Dedifferentiated amniotic fluid mesenchymal stem cell (primary cell): ENCODE measurements around the gene RNGTT.

Experiments used
- DNase-seq: peaks from one replicate; pipeline ENCODE4 v3.0.0-alpha.2; 2016; ENCODE audit errors: extremely low spot score

Gene RNGTT

DNA sequence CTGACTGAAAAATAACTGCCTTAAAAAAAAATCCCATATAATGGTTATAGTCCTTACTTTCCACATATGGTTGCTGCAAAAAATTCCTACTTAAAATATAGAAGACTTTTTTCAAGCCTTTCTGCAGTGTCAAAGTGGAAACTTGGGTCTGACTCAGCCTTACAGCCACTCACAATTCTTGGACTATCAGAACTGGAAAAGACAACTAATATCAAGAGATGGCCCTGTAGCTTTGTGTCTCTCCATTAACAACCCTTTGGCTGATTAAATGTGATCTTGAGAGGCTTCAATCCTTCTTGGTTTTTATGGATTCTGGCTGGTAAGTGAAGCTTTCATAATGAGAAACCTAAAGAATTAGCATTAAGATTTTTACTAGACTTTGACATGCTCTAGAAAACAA lies 307.8 kb downstream of the RNGTT start:
- DNase-seq = no peak

DNA sequence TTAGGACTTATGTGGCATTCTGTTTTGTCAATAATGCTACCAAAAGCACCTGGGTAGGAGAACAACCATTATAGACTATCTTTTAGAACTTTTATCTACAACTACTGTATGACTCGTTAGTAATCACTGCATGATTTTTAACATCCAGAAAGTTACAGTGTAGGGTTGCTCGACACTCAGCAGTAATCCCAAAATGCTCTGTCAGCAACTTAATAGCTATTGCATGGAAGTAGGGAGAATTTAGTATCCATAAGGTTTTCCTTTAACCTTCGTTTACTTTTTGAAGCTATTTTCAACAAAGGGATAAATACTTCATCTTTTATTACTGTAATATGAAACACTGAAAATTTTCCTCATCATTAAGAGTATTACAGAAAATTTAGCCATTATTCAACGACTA lies 309.5 kb downstream of the RNGTT start:
- no peak for DNase-seq

DNA sequence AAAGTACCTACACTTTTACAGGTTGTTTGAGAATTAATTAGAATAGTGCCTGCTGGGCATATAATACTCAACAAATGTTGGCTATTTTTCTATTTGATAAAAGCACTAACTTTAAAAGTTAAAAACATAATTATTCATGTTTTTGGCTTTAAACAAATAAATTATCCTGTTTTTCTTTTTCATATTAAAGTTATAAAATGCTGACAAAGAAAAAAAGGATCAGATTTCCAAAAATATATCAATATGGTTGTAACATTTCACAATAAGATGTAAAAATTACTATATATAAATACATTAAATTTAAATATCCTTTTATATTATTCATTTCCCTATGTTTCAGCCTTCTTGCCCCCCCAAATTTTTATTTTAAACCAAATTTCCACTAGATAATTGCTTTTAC lies 312.0 kb downstream of the RNGTT start:
- no peak for DNase-seq

DNA sequence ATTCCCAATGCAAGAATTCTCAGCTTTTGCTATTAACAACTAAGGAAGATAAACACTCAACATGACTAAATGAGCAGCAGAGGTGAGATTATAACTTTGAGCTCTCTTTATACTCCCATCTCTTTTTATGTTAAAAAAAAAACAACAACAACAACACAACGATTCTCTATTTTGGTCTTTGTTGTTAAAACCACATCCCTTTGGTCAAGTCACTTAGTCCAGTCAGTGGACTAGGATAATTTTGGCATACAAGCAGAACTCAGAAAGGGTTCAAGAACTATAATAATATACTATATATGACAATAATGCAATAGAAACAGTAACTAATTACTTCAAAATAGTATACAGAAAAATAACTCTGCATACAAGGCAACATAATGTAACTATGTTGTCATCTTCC lies 312.4 kb downstream of the RNGTT start:
- no peak for DNase-seq

DNA sequence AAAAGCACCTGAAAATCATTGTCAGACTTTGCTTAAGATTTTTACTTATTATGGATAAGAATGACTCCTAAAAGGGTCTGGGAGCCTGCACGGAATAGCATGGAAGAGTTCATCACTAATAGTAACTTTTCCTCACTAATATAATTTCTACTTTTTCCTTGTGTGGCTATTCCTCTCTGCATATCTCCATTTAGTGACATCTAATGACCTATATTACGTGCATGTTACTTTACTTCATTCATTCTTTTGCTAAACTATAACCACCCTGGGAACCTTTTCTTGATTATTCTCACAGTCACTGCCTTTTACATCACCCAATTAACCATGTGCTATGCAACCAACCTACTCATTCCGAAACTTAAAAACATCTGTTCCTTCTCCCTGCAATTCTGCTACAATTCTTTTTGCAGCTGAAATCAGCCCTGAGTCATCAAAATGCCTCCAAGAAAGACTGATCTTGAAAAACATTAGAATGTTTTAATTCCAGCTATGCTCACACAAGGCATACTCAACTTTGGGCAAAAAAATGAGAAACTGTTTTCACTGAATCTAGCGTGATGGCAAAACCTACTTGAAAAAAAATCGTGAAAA lies 313.3 kb downstream of the RNGTT start:
- peak; percentile 85 for DNase-seq

DNA sequence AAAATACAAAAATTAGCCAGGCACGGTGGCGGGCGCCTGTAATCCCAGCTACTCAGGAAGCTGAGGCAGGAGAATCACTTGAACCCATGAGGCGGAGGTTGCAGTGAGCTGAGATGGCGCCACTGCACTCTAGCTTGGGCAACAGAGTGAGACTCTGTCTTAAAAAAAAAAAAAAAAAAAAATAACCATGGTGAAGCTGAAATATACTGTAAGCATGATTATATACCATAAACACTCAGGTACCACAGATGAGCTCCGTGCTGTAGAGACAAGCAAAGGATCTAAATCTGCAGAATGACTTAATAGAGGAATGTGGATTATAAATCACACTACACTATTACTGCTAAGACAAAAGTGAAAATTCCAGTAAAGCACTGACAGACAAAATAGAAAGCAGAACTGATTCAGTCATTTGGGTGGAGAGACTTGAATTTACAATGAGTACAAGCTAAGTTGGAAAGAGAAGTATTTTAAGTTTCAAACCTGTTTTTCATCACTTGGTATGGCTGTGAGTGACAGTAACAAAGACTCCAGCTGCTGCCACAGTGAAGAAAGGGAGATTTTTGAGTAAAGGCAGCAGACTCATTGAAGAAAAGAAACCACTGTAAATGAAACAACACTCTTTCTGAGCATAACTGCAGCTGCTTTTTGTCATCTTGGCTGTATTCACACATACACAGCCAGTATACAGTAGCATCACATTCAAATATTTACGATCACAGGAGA lies 322.1 kb downstream of the RNGTT start:
- peak; percentile 44 for DNase-seq

DNA sequence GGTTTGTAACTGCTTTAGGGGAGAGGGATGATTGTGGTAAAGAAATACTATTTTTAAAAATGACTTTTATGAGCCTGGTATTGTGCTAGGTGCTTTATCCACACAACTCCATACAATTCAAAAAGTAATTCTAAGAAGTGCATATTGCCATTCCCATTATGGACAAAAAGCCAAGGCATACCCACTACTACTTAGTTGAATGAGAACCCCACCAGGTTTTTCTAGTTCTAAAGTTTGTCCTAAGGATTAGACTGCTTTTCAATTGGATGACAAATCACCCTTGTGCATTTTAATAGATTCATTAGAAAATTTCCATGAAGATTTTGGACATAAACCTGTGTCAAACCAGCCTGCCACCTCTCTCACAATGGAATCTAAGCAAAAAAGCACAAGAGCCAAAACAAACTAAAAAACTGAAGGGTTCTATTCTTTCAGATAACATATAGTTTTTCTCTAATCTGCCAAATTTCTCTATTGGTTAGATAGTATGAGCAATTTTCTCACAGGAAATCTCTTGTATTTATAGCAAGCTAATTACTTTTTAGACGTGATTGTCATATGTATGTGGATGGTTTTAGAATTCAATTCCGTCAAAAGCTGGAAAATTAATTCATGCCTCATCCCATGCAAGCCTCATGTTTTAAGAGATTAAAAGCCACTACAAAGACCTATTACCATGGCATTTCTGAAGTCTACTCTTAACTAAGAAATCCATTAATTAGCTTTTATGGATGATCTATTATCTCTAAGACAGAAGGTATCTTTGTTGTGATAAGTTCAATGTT lies 325.5 kb downstream of the RNGTT start:
- no peak for DNase-seq

DNA sequence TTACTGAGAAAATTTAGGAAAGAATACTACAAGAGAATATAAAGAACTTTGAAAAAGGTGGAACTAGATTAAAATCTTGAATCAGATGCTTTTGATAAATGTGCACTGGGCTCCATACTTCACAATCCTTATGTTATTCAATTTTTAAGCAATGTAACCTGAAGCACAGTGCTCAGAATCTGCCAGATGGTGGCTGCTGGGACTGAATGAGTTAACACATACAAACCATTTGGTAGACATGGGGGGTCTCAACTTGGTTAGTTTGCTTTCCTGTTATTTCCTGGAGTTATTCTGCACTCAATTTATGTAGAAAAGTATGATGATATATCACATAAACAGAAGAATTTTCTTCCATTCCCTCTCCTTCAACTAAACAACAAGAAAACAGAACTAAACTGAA lies 326.5 kb downstream of the RNGTT start:
- no peak for DNase-seq

DNA sequence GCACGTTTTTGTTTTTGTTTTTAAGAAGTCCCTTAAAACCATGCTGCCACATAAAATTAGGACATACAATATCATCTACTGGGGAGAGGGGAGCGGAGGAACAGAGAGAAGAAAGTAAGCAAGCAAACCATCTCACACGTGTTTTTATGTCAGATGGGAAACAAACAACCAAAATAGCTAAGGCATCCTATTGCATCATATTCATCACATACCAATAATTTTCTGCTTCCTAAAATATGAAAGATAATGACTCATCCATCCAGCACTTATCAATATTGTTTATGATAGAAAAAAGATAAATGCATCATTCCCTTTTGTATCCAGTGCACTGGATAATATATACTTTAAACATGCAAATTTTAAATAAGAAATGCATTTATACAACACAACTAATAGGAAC lies 329.6 kb downstream of the RNGTT start:
- DNase-seq = no peak

DNA sequence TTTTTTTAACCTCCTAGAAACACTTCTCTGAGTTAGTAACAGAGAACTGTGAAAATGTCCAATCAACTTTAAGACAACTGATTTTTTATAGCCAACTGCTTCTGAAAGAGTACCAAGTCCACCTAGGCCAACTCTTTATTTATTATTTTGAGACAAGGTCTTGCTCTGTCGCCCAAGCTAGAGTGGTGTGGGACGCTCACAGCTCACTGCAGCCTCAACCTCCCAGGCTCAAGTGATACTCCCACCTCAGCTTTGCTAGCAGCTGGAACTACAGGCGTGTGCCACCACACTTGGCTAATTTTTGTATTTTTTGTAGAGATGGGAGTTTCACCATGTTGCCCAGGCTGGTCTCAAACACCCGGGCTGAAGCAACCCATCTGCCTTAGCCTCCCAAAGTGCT lies 331.6 kb downstream of the RNGTT start:
- DNase-seq = no peak

DNA sequence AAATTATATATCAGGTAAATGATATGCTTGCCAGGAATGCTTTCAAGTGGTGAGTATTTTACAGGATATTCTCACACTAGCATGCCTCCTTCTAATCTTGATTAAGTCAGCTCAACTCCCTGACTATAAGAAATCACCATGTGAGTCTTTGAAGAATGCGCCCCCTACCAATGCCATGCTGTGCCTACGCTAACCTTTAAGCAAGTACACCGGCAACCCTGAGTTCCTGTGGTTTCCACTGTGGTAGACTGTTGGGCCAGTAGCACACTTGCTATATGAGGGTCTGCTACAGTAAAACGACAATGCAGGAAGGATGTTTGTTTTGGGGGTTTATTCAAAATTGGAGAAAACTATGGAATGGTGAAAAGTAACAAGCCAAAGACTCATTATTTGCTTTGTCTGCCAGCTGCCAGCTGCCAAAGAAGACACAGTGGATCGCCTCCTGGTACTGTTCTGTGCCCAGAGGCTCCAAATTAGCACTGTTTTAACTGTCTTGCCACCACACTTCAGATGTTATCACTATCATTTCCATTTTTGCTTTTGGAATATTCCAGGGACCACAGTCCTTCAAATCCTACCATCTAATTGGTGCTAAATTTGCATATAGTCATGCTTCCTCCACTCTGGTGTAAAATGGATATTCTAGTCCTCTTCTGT lies 333.5 kb downstream of the RNGTT start:
- DNase-seq = no peak

DNA sequence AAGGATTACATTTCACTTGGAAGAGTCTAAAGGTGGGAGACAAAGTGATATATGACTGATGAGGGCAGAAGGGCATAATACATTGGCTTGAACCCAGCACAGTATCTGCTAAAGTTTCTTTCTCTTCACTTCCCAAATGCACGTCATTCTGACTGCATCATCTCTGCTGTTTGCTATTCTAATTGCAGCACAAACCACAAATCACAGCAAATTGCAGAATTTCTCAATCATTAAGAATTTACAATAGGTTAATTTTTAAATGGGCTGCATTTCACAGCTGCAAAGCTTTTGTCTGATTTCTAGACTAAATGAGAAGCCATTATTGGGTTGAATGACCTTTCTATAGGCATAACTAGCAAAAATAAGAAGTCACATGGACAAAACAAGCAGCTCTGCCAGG lies 337.0 kb downstream of the RNGTT start:
- DNase-seq = no peak

DNA sequence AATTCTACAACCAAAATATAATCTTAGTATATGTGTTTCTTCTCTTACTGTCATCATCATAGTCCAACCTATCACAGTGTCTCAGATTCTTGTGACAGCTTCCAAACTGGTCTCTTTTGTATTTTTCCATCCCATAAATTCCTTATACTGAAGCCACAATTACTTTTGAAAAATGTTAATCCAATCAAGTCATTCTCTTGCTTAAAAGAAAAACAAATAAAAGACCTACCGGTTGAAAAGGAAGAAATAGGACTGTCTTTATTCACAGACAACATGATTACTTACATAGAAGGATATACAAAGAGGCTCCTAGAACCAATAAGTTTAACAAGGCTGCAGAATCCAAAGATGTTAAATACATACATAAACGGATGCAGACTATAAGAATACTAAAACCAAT lies 339.9 kb downstream of the RNGTT start:
- no peak for DNase-seq

DNA sequence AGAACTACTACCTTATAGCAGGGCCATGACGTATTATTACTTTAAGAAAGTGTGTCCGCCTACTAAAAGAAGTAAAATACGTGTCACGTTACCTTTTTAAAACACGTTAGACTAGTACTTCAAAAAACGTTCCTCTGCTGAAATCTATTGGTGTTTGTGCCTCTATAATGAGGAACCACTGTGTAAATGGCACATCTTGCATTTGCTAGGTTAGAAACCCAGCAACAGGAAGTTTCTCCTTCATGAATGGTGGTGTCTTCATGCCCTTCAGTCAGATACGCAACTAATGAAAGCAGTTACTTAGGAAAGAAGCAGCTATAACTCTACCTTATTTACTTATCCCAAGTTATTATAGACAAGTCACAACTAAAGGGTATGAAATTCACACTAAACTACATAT lies 343.5 kb downstream of the RNGTT start:
- no peak for DNase-seq

DNA sequence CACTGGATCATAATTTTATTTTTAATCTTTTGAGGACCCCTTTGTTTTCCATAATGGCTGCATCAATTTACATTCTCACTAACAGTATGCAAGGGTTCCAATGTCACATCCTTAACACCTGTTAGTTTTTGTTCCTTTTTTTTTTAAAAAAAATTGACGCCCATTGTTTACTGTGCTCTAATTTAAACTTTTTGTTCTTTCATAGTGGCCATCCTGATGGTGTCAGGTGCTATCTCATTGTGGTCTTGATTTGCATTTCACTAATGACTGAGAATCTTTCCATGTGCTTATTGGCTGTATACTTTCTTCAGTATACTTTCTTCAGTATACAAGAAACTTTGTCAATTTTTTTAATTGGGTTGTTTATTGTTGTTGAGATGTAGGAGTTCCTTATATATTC lies 347.0 kb downstream of the RNGTT start:
- DNase-seq = no peak

DNA sequence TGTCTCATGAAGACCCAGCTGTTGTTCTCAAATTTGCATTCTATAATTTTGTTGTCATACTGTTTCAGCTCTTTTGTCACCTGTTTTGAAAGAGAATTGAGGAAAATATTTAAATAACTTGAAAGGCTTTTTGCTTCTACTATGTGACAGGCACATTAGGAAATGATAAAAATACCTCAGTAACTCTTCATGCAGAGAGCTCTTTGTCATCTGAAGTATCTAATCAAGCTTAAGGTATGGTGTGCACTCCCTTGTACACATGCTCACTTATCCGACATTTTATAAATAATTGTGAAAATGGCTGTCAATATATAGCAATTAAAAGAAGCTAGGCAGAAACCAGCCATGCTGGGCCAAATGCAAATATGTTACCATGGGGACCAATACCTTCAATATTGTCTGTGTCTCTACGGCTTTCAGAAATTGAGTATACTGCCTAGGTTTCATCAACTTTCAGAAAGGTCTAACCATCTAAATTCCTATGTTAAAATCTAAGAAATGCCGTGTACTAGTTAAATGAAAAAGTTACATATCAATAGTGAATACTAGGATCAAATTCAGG lies 349.0 kb downstream of the RNGTT start:
- no peak for DNase-seq

DNA sequence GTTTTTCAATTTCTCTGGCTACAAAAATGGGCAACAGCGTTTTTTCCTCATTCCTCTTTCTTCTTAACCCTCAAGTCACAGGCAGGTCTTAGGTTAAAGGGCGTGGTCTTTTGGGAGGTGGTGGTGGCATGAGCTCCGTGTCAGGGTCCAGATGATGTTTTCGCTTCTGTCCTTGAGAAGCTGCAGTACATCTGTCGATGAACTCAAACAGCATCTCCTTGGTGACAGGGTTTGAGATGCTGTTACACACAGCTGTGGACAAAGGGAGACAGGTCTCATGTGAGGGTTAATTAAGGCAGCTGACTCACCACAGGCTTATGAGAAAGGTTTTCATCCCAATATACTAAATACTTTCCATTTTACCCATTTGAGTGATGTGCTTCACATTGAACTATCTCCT lies 350.8 kb downstream of the RNGTT start:
- no peak for DNase-seq

DNA sequence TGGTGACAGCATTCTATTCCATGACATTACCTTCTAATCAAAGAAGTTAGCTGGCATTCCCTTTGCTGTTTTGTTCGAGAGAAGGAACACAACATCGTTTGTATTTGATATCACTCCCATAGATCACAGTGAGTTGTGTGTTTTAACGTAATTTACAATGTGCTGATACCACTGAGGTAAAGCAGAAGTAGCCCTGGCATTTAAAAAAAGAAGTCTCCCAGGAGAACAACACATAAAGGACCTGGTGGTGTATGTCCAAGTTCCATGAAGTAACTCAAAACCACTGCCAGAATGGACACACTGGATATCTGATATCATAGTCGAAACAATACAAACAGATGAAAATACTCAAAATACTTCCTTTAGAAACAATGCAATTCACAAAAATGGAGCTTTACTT lies 351.7 kb downstream of the RNGTT start:
- no peak for DNase-seq

DNA sequence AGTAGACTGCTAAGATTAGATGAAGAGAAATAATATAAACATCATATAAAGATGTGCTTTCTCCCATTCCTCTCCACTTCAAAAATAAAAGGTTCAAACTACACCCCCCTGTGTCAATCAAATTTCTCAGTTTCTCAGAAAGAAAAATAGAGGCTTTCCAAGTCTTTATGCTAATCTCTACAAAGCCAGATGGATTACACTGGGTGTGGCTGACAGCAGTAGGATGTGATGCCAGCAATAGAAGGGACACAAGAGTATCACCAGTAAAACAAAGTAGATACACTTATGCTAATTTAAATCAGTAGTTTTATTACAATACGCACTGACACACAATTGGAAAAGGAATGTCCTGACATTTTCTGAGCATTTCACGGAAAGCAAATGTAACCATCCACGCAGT lies 353.4 kb downstream of the RNGTT start:
- no peak for DNase-seq

DNA sequence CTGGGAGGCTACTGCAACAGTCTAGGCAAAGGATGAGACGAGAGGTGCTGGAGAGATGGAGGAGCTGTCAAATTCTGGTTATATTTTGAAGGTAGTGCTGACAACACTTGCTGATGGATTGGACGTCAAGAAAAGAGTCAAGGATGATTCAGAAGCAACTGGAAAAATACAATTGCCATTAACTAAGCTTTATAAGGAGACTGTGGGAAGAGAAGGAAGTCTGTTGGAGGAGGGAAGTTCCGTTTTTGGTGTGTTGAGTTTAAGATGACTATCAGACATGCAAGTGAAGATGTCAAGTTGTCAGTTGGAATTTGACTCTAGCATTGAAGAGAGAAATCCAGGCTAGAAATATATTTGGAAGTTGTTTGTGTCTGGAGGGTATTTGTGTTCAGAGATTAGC lies 358.1 kb downstream of the RNGTT start:
- no peak for DNase-seq

DNA sequence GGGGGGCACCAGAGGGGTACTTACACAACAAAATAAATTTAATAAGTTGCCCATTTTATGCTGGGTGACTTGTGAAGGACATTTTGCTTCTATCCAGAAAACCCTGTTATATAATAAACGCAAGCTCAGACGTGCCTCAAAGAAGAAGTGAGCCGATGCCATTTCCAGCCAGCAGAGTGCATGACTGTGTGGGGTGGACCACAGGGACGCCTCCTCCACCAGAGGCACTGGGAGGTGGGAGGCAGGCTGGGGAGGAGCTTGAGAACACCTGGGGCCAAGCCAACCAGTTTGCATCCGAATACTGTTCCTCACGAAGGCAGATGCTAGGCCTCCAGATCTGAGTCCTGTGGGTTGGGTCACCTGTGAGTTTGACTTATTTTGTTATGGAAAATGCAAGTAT lies 363.8 kb downstream of the RNGTT start:
- DNase-seq = no peak

DNA sequence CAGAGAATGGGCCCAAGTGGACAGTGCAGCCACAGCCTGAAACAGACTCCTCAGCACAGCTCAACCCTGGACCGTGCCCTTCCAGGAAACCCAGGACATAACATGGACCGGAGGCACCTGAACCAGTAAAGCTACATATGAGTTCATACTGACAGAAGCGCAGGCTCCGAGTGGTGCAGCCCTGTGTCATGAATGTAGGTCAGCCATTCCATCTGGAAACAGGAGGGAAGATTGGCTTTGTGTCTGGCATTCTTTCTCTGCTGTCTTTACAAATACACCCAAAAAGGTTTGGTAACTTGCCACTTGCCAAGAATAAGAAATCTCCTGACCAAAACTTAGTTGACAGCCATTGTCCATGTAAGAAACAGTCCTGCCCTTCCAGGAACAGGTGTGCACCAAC lies 366.6 kb downstream of the RNGTT start:
- DNase-seq = no peak
